Measurements from ENCODE around the gene AKAP10.

DNA sequence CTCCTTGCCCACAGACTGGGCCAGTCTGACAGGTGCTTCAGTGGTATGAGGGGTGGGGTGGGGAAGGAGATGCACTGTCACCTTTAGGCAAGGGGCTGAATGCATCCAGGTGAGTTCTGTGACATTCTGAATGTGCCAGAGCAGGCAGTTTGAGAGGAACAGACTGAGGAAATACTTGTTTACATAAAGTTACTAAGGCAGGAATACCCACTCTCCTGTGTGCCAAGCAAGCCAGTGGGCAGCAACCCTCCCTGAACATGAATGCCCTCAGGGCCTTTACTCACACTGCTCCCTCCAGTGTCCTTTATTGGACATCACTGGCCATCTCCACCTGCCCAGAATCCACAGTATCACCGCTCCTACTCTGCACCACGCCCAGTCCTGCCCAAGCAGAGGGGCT, 76.8 kb downstream of the AKAP10 start:
- TF ChIP-seq, protein P1, sequence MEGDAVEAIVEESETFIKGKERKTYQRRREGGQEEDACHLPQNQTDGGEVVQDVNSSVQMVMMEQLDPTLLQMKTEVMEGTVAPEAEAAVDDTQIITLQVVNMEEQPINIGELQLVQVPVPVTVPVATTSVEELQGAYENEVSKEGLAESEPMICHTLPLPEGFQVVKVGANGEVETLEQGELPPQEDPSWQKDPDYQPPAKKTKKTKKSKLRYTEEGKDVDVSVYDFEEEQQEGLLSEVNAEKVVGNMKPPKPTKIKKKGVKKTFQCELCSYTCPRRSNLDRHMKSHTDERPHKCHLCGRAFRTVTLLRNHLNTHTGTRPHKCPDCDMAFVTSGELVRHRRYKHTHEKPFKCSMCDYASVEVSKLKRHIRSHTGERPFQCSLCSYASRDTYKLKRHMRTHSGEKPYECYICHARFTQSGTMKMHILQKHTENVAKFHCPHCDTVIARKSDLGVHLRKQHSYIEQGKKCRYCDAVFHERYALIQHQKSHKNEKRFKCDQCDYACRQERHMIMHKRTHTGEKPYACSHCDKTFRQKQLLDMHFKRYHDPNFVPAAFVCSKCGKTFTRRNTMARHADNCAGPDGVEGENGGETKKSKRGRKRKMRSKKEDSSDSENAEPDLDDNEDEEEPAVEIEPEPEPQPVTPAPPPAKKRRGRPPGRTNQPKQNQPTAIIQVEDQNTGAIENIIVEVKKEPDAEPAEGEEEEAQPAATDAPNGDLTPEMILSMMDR (IDR thresholded peaks at IDR 0.05; ENCODE audit: low read depth, low read length) = no peak
- TF ChIP-seq EZH2phosphoT487 (IDR thresholded peaks at IDR 0.05; ENCODE audit: low read depth) = no peak
